ENCODE data around the gene CLN5.

CLN5 gene

DNA sequence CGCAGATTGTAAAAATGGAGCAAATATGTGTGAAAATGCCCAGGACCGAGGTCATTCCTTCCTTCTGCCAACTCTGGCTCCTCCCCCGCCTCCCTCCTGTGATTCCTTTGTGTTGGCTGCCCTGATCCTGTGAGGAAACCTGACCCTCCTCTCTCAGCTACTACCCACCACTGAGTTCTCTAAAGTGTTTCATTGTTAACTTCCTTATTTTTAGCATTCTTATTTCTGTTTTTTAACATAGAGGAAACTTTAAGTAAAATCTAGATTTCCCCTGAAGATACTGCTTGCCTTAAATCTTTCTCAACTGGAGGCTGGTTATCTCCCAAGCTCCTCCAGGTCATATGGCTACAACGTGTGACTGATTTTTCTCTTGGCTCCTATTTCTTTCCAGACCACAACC lies 56.8 kb downstream of the CLN5 start:
- Mint-ChIP-seq H3K9me3 (no peaks in the 10 kb centered on the region), H3K4me3 (no peak overlapping the region), H3K27ac (peak overlapping the region; percentile 53), H3K27me3 (no peaks in the 10 kb centered on the region), H3K36me3 (ENCODE audit: low read depth) (peaks cover 90% of the 10 kb centered on the region), H3K4me1 (ENCODE audit: low read depth) (peaks cover 6% of the 10 kb centered on the region)
- DNase-seq, result no peak

GRCh38 chr13:77053192-77053591 lies 61.3 kb downstream of the CLN5 start:
- H3K4me1 Mint-ChIP-seq (ENCODE audit: low read depth), result no peaks in the 10 kb centered on the region
- no peak for DNase-seq
- H3K4me3 Mint-ChIP-seq, result no peak overlapping the region
- H3K36me3 Mint-ChIP-seq (ENCODE audit: low read depth), result peaks cover 93% of the 10 kb centered on the region
- no peaks in the 10 kb centered on the region for H3K27me3 Mint-ChIP-seq
- H3K9me3 Mint-ChIP-seq, result no peaks in the 10 kb centered on the region
- no peak overlapping the region for H3K27ac Mint-ChIP-seq

All from activated T-cell treated with anti-CD3 and anti-CD28 coated beads, Interleukin-2, amount 50 U/mL, for 24 hours (primary cell).